Psoas muscle (tissue), 8 donors: ENCODE data around the gene ATP6V0E2. TPM values are rescaled to one million over a fixed set of nuclear protein-coding genes. Genes with fewer than 3 reads are reported as not detected.
A peak's percentile ranks its signal among the peaks of the same experiment; 100 is the strongest.

Experiments
- ATAC-seq, 4 donors: fragments of 200-7000 bp; cut with Tn5 transposase; one replicate each; pipeline ENCODE4 v1.9.1; 2020; ENCODE audit warnings: moderate library complexity in 3 of 4, mild to moderate bottlenecking in 2 of 4
- DNase-seq, 2 donors: peaks; one replicate each; pipeline ENCODE4 v3.0.0-alpha.2; 2020
- H3K27ac ChIP-seq: fragments of 200-600 bp; one replicate; pipeline ENCODE4 v1.8.0; 2022
- H3K27me3 ChIP-seq, 3 donors: fragments of 200-600 bp in 1 of 3; one replicate each; pipeline versions ENCODE4 v1.6.1 to v1.8.0; 2013 to 2022; ENCODE audit warnings: low read length in 2 of 3, mild to moderate bottlenecking in 2 of 3, moderate library complexity in 1 of 3; ENCODE audit not compliant: insufficient read depth in 3 of 3
- H3K36me3 ChIP-seq, 2 donors: fragments of 200-600 bp in 1 of 2; one replicate each; pipeline versions ENCODE4 v1.6.1 to v1.8.0; 2013 to 2022; ENCODE audit warnings: low read depth in 1 of 2, mild to moderate bottlenecking in 1 of 2, moderate library complexity in 1 of 2; ENCODE audit not compliant: insufficient read depth in 1 of 2
- H3K4me1 ChIP-seq: fragments of 200-600 bp; one replicate; pipeline ENCODE4 v1.8.0; 2022
- H3K4me3 ChIP-seq: fragments of 200-600 bp; one replicate; pipeline ENCODE4 v1.8.0; 2022; ENCODE audit warnings: mild to moderate bottlenecking
- H3K9me3 ChIP-seq: fragments of 200-600 bp; one replicate; pipeline ENCODE4 v1.8.0; 2022
- CTCF ChIP-seq: fragments of 200-600 bp; IDR thresholded peaks from one replicate; pipeline ENCODE4 v1.8.0; 2022; ENCODE audit warnings: antibody characterized with exemption
- WGBS, 3 donors: extraction: QIAGEN DNeasy Blood & Tissue Kit; methylation state at CpG; one replicate each; pipeline versions ENCODE4 v1.1.6 to v1.1.7; 2013; 5-methylcytosine and 5-hydroxymethylcytosine counted together
- intact Hi-C, 2 donors: fragments of 100-400 bp; cut with DNase I; formaldehyde crosslinking; loops; one replicate each; pipeline versions ENCODE4 v1.11.0 to v1.14.2; 2022
- polyA plus RNA-seq, 3 donors: library from polyadenylated mRNA; stranded (reverse); fragments of 200-250 nt; gene quantifications; one replicate each; pipeline ENCODE4 v1.2.3, GENCODE V29; 2013
- total RNA-seq, 4 donors: library from RNA; stranded (reverse); fragmentation: NEBNext Ultra II Directional in 2 of 4; extraction: Animal tissue kit (Norgen Biotek cat#: 25700) in 2 of 4; gene quantifications; one replicate each; pipeline versions ENCODE4 v1.2.1 to v1.2.4, GENCODE V29; 2021 to 2023
- donor health status: healthy with polysubstance abuse.
- donor health status: DM: no; HTN: no; CAD: no; lungs with moderate emphysema.
- donor health status: Bipolar disorder and iron deficiency.
- donor health status: healthy.
- donor health status: DM: yes; HTN: yes; CAD: no.
- donor health status: DM: no; HTN: no; CAD: no.
- donor health status: DM: no; HTN: no; CAD: no.
- donor health status: DM: yes; HTN: yes; CAD: no.

The ATP6V0E2 gene
- total and polyA plus RNA-seq, 7 donors: 3.7 to 12.8 (median 11.3) TPM

- DNase-seq (no peak), ATAC-seq (peak in 2 of 4 donors; percentile 39 to 65)
- Histone ChIP-seq H3K9me3 (no peaks in the 10 kb centered on the region), H3K4me1 (peaks cover 15% of the 10 kb centered on the region), H3K36me3 (peaks cover 0 to 37% of the 10 kb centered on the region in 2 donors), H3K4me3 (no peak overlapping the region), H3K27me3 (no peaks in the 10 kb centered on the region), H3K27ac (no peak overlapping the region)
- WGBS, 3 donors: 42 to 45% (median 43%) methylated on average over 13 of the region's 13 CpGs
- TF ChIP-seq CTCF: no peak
- intact Hi-C loops: no loop called here
Observed at GRCh38 chr7:149854611-149855360, 19.0 kb upstream of the ATP6V0E2 start.

GRCh38 chr7:149855361-149856305 lies 18.1 kb upstream of the ATP6V0E2 start:
- no peak for TF ChIP-seq CTCF
- intact Hi-C loops: no loop called here
- Histone ChIP-seq H3K27me3 (no peaks in the 10 kb centered on the region), H3K27ac (no peak overlapping the region), H3K9me3 (no peaks in the 10 kb centered on the region), H3K4me3 (no peak overlapping the region), H3K4me1 (peaks cover 15% of the 10 kb centered on the region), H3K36me3 (peaks cover 0 to 39% of the 10 kb centered on the region in 2 donors)
- no peak for ATAC-seq
- 66 to 71% (median 69%) methylated on average over 16 of the region's 16 CpGs for WGBS, 3 donors
- peak in 1 of 2 donors; percentile 26 for DNase-seq

- no peak for DNase-seq
- H3K4me1 ChIP-seq: peaks cover 15% of the 10 kb centered on the region
- ATAC-seq: no peak
- H3K36me3 ChIP-seq: peaks cover 0 to 45% of the 10 kb centered on the region in 2 donors
- TF ChIP-seq CTCF: no peak
- H3K27me3 ChIP-seq: no peaks in the 10 kb centered on the region
- H3K27ac ChIP-seq: no peak overlapping the region
- no peaks in the 10 kb centered on the region for H3K9me3 ChIP-seq
- 79 to 90% (median 86%) methylated on average over 8 of the region's 8 CpGs for whole genome bisulfite sequencing, 3 donors
- no peak overlapping the region for H3K4me3 ChIP-seq
- intact Hi-C loops: no loop called here
Observed at GRCh38 chr7:149856583-149856982, 17.2 kb upstream of the ATP6V0E2 start.

GRCh38 chr7:149859369-149859768 lies 14.4 kb upstream of the ATP6V0E2 start:
- no peaks in the 10 kb centered on the region for H3K27me3 ChIP-seq
- no peak for TF ChIP-seq CTCF
- no peak overlapping the region for H3K27ac ChIP-seq
- no peak overlapping the region for H3K4me3 ChIP-seq
- DNase-seq (no peak), ATAC-seq (no peak)
- H3K9me3 ChIP-seq: no peaks in the 10 kb centered on the region
- 68 to 90% (median 73%) methylated on average over 6 of the region's 6 CpGs for WGBS, 3 donors
- peaks cover 0 to 61% of the 10 kb centered on the region in 2 donors for H3K36me3 ChIP-seq
- H3K4me1 ChIP-seq: peaks cover 13% of the 10 kb centered on the region
- intact Hi-C loops: no loop called here
